Measurements from ENCODE around the gene ESPN.

The ESPN gene

DNA sequence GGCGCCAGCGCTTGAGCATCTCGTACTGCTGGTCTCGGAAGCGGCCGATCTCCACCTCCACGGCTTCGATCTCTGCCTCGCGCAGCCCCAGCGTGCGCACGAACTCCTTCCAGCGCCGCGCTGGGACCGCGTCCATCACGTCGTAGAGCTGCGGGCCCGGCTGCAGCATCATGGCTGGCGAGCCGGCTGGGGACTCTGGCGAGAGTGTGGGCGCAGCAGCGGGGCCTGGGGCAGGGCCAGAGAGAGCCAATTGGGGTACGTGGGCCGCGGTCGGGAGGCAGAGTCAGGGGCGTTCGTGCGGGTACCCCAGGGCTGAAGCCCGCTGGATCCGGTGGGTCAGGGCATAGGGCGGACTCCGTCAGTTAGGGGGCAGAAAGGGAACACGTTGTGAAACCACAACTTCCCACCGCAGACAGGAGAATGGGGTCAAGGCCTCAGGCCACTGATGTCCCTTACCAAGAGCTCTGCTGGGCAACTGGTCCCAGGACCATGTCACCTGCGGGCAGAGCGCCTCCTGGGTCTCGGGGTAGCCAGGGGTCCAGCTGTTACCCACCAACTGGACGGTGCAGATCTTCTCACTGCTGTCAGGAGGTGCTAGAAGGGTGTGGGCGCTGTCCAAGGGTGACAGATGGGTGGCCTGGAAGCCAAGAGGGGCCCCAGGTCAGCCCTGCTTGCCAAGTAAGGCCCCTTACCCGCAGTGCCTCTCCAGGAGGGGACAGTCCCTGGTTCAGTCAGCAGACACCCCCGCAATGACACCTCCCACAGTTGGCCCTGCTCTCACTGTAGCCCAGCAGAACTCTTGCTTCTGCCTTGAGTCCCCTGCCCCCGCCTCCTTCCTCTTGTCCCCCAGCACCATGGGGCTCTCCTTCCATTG is 37.2 kb downstream of the ESPN start:
- Mint-ChIP-seq H3K9me3 (no peaks in the 10 kb centered on the region), H3K36me3 (no peaks in the 10 kb centered on the region), H3K4me3 (no peak overlapping the region), H3K27me3 (peaks cover 73% of the 10 kb centered on the region), H3K27ac (no peak overlapping the region), H3K4me1 (peaks cover 15% of the 10 kb centered on the region)
- ATAC-seq, result no peak

DNA sequence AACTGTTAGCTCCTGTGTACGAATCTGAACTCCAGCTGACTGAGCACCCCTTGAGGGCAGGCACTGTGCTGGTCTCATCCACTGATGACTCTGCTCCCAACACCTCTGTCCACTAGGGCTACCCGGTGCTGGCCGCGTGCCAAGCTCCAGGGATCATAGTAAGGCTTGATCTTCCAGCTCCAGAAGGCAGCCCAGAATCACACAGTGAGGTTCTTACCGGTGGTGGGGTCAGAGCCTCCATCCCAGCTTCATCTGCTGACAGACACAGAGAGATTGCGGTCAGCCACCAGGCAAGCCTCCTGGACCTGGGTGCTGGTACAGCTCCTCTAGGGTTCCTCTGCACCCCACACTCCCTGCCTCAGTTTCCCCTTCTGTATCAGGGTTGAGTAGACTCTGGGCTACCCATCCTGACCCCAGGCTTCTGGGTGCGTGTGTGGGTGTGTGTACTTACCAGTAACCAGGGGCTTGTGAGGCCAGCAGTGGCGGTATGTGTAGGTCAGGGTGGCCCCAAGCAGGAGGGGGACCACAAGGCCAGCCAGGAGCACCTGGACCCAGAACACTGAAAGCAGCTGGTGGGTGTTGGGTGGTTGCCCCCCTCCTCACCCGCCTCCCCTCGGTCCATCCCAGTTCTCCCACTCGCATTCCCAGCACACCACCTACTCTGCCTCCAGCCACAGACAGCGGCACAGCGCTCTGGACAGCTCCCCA is 38.0 kb downstream of the ESPN start:
- ATAC-seq, result no peak
- no peaks in the 10 kb centered on the region for H3K36me3 Mint-ChIP-seq
- peaks cover 15% of the 10 kb centered on the region for H3K4me1 Mint-ChIP-seq
- no peaks in the 10 kb centered on the region for H3K9me3 Mint-ChIP-seq
- H3K27me3 Mint-ChIP-seq, result peaks cover 73% of the 10 kb centered on the region
- H3K4me3 Mint-ChIP-seq, result no peak overlapping the region
- no peak overlapping the region for H3K27ac Mint-ChIP-seq

DNA sequence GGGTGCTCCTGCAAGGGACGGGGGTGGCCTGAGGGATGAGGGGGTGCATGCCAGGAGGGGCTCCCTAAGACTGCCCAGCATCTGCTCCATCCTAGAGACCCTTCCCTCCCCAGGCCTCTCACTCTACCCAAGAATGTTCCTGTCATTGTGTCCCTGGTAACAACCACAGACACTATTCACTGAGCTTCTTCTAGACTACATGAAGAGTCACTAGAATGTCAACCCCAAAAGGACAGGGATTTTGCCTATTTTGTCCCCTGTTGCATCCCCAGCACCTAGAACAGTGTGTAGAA is 38.5 kb downstream of the ESPN start:
- Mint-ChIP-seq H3K4me3 (no peak overlapping the region), H3K9me3 (no peaks in the 10 kb centered on the region), H3K27ac (no peak overlapping the region), H3K27me3 (peaks cover 75% of the 10 kb centered on the region), H3K4me1 (peaks cover 15% of the 10 kb centered on the region), H3K36me3 (no peaks in the 10 kb centered on the region)
- no peak for ATAC-seq

DNA sequence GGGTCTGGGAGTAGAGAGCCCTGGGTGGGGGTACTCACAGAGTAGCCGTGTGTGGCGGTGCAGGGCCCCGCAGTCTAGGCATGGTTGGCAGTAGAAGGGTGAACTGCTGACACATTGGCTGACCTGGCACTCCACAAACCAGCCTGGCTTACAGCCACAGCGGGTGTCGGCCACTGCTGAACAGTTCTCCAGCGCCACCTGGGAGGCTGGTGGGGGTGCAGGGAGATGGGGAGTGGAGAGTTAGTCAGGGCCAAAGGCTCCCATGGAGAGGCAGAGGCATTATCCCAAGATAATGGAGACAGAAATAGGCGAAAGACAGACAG is 39.9 kb downstream of the ESPN start:
- no peak for ATAC-seq
- no peak overlapping the region for H3K4me3 Mint-ChIP-seq
- peaks cover 15% of the 10 kb centered on the region for H3K4me1 Mint-ChIP-seq
- no peaks in the 10 kb centered on the region for H3K9me3 Mint-ChIP-seq
- H3K27ac Mint-ChIP-seq, result no peak overlapping the region
- peaks cover 70% of the 10 kb centered on the region for H3K27me3 Mint-ChIP-seq
- H3K36me3 Mint-ChIP-seq, result no peaks in the 10 kb centered on the region

DNA sequence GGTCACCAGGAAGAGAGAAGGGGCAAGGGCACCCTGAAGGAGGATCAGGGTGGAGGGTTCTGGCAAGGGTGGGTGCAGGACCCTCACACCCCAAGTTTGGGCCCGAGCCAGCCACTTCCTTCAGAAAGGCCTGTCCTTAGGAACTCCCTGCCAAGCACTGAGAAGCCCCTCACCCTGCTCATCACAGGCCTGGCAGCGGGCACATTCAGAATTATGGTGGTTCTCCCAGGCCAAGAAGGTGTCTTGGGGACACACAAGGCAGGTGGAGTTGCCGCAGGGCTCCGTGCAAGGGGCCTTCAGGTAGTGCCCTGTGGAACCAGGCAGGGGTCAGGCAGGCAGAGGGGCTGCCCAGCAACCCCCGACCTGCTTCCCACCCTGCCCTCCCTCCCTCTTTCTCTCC is 40.3 kb downstream of the ESPN start:
- Mint-ChIP-seq H3K4me1 (peaks cover 15% of the 10 kb centered on the region), H3K27ac (no peak overlapping the region), H3K4me3 (no peak overlapping the region), H3K36me3 (no peaks in the 10 kb centered on the region), H3K27me3 (peaks cover 66% of the 10 kb centered on the region), H3K9me3 (no peaks in the 10 kb centered on the region)
- ATAC-seq, result no peak

DNA sequence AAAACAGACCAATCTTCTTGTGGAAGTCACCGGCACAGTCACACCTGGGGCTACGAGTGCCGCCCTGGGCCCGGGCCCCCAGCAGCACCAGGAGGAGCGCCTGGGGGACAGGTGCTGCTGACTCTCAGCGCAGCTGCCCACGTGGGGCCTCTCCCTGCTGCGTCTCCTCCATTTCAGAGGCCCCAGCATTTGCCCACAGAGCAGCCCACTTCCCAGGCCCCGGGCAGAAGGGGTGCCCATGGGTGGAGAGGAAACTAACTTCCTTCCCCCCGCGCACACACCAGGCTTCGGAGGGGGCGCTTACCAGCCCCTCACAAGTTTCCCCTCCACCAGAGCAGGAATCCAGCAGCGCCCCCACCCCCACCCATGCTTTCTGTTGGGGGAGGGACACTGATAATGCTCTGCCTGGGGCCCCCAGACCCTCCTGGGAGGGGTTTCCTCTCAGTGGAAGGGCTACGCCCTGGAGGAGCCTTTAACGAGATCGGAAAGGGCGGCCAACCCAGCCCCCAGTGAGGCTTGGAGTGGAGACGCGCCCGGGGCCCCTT is 41.0 kb downstream of the ESPN start:
- peaks cover 10% of the 10 kb centered on the region for H3K4me1 Mint-ChIP-seq
- no peak for ATAC-seq
- no peaks in the 10 kb centered on the region for H3K36me3 Mint-ChIP-seq
- H3K4me3 Mint-ChIP-seq, result no peak overlapping the region
- no peaks in the 10 kb centered on the region for H3K9me3 Mint-ChIP-seq
- peaks cover 59% of the 10 kb centered on the region for H3K27me3 Mint-ChIP-seq
- no peak overlapping the region for H3K27ac Mint-ChIP-seq

DNA sequence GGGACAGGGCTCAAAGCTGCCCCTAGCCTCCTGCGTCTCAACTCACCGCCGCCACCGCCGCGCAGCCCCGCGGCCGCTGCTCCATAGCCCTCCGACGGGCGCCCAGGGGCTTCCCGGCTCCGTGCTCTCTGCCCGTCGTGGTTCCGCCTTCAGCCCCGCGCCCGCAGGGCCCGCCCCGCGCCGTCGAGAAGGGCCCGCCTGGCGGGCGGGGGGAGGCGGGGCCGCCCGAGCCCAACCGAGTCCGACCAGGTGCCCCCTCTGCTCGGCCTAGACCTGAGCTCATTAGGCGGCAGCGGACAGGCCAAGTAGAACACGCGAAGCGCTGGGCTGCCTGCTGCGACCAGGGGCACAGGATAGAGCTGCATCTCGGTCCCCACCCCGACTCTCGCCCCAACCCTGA is 41.4 kb downstream of the ESPN start, which contains the start of gene TNFRSF25:
TNFRSF25 (minus strand) TSS at position 151 of the 400 bp plus-strand sequence; CDS start at position 85, 66 bp downstream.
- peaks cover 5% of the 10 kb centered on the region for H3K4me1 Mint-ChIP-seq
- no peaks in the 10 kb centered on the region for H3K36me3 Mint-ChIP-seq
- peaks cover 54% of the 10 kb centered on the region for H3K27me3 Mint-ChIP-seq
- no peaks in the 10 kb centered on the region for H3K9me3 Mint-ChIP-seq
- H3K4me3 Mint-ChIP-seq, result no peak within 1 kb of the TSS
- no peak for ATAC-seq
- no peak within 1 kb of the TSS for H3K27ac Mint-ChIP-seq

DNA sequence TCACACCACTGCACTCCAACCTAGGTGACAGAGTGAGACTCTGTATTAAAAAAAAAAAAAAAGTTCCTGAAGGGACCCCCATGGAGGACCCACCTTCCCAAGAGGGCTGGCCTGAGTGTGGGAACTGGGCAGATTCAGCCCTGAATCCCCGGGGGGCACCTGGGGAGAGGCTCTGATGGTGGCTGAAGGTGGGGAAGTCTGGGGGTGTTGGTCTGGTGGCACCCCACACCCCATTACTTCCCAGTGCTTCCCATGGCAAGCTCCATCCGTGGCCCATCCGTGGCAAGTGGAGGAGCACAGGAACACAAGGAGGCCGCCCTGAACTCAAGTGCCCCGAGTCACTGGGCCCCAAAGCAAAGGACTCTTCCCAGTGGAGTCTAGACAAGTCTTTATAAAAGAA is 42.2 kb downstream of the ESPN start:
- no peak for ATAC-seq
- H3K27ac Mint-ChIP-seq, result no peak overlapping the region
- no peaks in the 10 kb centered on the region for H3K9me3 Mint-ChIP-seq
- H3K4me1 Mint-ChIP-seq, result peaks cover 4% of the 10 kb centered on the region
- no peaks in the 10 kb centered on the region for H3K36me3 Mint-ChIP-seq
- H3K27me3 Mint-ChIP-seq, result peaks cover 52% of the 10 kb centered on the region
- H3K4me3 Mint-ChIP-seq, result no peak overlapping the region

DNA sequence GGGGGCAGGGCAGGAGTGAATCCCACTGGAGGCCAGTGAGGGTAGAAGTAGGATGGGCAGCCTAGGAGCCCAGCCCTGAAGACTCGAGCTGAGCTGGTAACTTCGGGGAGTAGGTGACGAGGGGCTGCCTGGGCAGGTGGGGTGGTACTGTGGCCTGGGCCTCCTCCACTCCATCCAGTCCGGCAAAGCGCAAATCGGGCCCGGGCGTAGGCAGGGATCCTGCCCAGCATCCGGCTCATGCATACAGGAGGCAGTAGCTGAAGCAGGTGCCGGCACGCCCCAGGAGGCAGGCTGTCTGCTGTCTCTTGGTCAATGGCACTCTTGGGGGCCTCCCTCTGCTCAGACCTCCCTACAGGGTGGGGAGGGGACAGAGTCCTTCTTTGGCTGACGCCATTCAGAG is 42.6 kb downstream of the ESPN start:
- ATAC-seq, result no peak
- Mint-ChIP-seq H3K4me1 (peaks cover 4% of the 10 kb centered on the region), H3K36me3 (no peaks in the 10 kb centered on the region), H3K9me3 (no peaks in the 10 kb centered on the region), H3K27me3 (peaks cover 48% of the 10 kb centered on the region), H3K27ac (no peak overlapping the region), H3K4me3 (no peak overlapping the region)

DNA sequence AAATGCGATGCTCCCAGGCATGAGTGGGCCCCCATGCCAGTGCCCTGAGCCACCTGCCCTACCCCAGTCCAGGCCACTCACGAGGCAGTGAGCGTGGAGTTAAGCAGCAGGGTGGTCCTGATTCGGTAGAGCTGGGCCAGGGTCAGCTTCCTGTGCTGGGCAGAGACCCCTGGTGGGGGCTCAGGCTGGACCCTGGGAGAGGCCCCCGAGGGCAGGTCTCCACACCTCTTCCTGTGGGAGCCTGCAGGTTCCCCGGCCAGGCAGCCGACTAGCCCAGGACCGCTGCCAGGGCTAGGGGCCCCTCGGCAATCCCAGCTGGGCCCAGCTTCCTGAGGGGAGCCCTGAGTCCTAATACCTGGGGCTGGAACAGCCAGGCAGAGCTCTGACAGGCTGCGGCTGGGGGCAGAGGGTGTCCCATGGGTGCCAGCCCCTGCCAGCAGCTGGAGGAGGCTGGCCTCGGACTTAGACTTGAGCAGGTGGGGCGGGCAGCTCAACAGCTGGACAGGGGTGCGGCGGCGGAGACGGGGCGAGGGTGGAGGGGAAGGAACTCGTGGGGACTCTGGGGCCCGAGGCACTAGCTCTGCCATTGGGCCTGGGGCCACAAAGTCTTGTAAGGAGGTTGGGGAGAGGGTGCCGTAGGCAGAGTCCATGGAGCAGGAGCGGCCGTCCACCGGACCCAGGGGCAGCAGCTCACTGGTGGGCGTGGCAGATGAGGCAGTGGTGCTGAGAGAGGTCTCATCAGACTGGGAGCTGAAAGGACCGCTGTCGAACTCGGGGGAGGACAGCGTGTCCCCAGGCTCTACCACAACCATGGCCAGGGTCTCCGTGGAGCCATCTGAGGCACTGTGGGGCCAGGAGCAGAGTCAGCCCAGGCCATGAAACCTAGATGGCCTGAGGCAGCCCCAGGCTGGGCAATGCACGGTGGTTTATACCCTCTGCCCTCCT is 43.4 kb downstream of the ESPN start:
- H3K27me3 Mint-ChIP-seq, result peaks cover 40% of the 10 kb centered on the region
- no peaks in the 10 kb centered on the region for H3K9me3 Mint-ChIP-seq
- H3K27ac Mint-ChIP-seq, result no peak overlapping the region
- H3K36me3 Mint-ChIP-seq, result no peaks in the 10 kb centered on the region
- H3K4me3 Mint-ChIP-seq, result no peak overlapping the region
- H3K4me1 Mint-ChIP-seq, result peaks cover 4% of the 10 kb centered on the region
- ATAC-seq, result no peak

DNA sequence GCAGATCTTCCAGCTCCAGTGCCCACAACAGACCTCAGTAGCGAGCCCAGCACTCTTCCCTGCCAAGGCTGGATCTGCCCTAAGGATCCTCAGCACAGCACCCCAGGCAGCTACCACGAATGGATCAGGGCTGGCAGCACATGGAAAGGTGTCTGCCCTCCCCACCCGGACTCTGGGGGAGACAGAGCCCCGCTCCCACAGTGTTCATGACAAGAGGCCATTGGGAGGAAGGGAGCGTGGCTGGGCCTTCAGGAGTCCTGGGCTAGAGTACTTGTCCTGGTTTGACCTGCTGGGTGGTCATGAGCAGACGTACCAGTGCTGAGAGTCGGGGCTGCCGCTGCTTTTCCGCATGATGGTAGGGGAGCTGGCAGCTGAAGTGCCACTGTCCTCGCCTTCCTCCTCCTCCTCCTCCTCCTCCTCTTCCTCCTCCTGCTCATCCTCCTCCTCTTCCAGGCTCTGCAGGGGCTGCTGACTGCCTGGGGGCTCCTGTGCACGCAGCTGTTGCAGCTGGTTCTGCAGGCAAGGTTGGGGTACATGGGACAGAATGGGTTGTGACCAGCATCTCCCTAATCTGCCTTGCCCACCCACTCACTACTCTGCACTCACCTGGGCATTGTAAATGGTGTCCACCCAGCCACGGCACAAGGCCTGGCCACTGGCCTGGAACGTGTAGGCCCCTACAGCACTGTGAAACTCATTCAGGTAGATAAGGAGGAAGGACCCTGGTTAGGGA is 44.3 kb downstream of the ESPN start:
- H3K9me3 Mint-ChIP-seq, result no peaks in the 10 kb centered on the region
- H3K4me1 Mint-ChIP-seq, result peaks cover 4% of the 10 kb centered on the region
- H3K27me3 Mint-ChIP-seq, result peaks cover 34% of the 10 kb centered on the region
- no peak overlapping the region for H3K27ac Mint-ChIP-seq
- no peak overlapping the region for H3K4me3 Mint-ChIP-seq
- no peaks in the 10 kb centered on the region for H3K36me3 Mint-ChIP-seq
- ATAC-seq, result no peak

DNA sequence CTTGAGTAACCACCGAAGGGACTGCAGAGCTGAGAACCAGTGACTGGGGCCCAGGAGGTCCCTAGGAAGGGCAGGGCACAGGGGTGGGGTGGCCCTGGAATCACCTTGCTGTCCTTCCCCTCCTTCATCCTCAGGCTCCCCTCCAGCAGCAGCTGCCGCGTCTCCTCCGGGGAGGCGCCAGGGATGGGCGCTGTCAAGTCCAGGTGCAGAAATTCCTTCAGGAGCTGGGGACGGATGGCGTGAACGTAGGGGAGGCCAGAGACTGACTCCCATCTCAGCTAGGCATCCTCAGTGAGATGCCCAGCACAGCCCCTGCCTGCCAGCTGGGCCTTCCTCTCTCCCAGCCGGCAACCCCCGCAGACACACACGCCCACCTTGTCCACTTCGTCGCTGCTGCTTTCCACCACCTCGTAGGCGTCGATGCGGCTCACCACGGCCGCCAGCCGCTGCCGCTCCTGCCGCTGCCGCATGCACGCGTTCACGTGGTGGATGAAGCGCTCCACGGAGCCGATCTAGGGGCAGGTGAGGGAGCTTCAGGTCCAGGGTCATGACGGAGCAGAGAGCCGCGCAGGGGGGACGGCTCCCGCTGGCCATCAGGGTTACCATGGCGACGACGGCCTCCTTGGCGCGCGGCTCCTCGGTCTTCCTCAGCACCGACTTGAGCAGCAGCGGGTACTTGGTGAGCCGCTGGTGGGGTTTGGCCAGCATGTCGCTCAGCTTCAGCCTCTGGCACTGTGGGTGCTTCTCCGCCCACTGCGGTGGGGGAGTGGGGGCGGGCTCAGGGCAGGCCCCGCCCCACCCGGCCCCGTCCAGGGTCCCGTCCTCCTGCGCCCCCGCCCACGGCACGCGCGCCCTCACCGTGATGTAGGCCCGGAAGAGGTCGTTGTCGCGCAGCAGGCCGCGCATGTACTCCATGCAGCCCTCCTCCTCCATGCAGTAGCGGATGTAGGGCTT is 45.8 kb downstream of the ESPN start:
- ATAC-seq, result peak; percentile 14
- H3K27ac Mint-ChIP-seq, result no peak overlapping the region
- H3K4me1 Mint-ChIP-seq, result peaks cover 6% of the 10 kb centered on the region
- peaks cover 24% of the 10 kb centered on the region for H3K27me3 Mint-ChIP-seq
- no peak overlapping the region for H3K4me3 Mint-ChIP-seq
- no peaks in the 10 kb centered on the region for H3K9me3 Mint-ChIP-seq
- H3K36me3 Mint-ChIP-seq, result no peaks in the 10 kb centered on the region

DNA sequence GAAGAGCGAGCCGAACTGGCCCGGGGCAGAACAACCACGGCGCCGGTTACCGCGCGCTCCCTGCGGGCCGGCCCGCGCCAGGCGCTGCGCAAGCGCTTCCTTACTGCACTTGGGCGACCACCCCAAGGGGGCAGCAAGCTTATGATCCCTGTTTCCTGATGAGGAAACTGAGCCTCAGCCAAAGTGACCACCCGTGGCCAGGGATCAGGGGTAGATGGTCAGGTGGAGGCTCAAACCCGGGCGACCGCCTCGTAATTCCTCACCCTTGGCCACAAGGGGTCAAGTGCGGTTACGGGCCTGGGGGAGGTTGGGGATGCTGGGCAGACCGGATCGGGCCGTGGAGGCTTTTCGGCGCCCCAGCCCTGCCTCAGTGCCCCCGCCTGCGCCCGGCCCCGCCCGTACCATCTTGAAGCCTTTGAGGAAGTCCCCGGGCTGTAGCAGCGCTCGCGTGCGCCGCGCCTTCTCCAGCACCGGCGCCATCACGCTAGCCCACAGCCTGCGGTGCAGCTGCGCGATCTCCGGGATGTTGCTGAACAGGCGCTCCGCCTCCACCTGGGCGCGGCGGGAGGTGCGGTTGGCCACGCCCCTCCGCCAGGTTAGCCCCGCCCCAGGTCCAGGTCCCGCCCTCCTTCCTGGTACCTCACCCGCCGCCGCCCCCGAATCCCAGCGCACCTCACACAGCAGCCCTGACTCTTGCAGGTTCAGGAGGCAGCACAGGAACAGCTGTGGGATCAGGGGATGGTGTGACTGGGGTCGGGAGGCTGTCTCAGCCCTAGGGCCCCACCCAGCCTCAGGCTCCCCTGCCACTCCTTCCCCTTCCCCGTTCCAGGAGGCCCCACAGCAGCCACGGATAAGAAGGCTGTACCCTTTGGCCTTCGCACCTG is 46.8 kb downstream of the ESPN start:
- Mint-ChIP-seq H3K4me1 (peaks cover 11% of the 10 kb centered on the region), H3K27ac (no peak overlapping the region), H3K4me3 (no peak overlapping the region), H3K9me3 (no peaks in the 10 kb centered on the region), H3K36me3 (no peaks in the 10 kb centered on the region), H3K27me3 (peaks cover 28% of the 10 kb centered on the region)
- no peak for ATAC-seq
